ENCODE results near the gene PRPF8.
"Not testable (repeated sequence)": the region's sequence is repeated elsewhere in the genome, so short reads cannot be mapped to it uniquely, and the experiment has no call there.

PRPF8 gene

GRCh38 chr17:1716076-1716911 is 31.6 kb upstream of the PRPF8 start:
- peak; percentile 100 for DNase-seq (ENCODE audit: low read depth)

- DNase-seq (ENCODE audit: low read depth): no peak
These were observed 31.1 kb upstream of the PRPF8 start for GRCh38 chr17:1715803-1716075.

- peak; percentile 85 for DNase-seq (ENCODE audit: low read depth)
These were observed 30.5 kb upstream of the PRPF8 start for GRCh38 chr17:1714980-1715802.

- peak; percentile 96 for DNase-seq (ENCODE audit: low read depth)
These were observed 29.8 kb upstream of the PRPF8 start for GRCh38 chr17:1714427-1714979.

- DNase-seq (ENCODE audit: low read depth): peak; percentile 48
These were observed 29.3 kb upstream of the PRPF8 start for GRCh38 chr17:1713878-1714426.

GRCh38 chr17:1713160-1713877 is 28.7 kb upstream of the PRPF8 start:
- no peak for DNase-seq (ENCODE audit: low read depth)

GRCh38 chr17:1712271-1712670 is 27.6 kb upstream of the PRPF8 start:
- DNase-seq (ENCODE audit: low read depth): no peak

- no peak for DNase-seq (ENCODE audit: low read depth)
These were observed 27.1 kb upstream of the PRPF8 start for GRCh38 chr17:1711804-1712203.

- DNase-seq (ENCODE audit: low read depth): no peak
These were observed 26.3 kb upstream of the PRPF8 start for GRCh38 chr17:1710807-1711553.

GRCh38 chr17:1709971-1710806 is 25.5 kb upstream of the PRPF8 start, which contains the start of gene TLCD2:
Gene TLCD2, minus strand, starts transcription at chr17:1710377. Its CDS starts 135 bp downstream, at chr17:1710242.
- peak; percentile 65 for DNase-seq (ENCODE audit: low read depth)

GRCh38 chr17:1709403-1709951 is 24.8 kb upstream of the PRPF8 start:
- DNase-seq (ENCODE audit: low read depth): peak; percentile 69

- DNase-seq (ENCODE audit: low read depth): not testable (repeated sequence)
These were observed 24.2 kb upstream of the PRPF8 start for GRCh38 chr17:1708791-1709346.

- DNase-seq (ENCODE audit: low read depth): no peak
These were observed 22.4 kb upstream of the PRPF8 start for GRCh38 chr17:1707107-1707506.

- no peak for DNase-seq (ENCODE audit: low read depth)
These were observed 20.3 kb upstream of the PRPF8 start for GRCh38 chr17:1705004-1705403.

- no peak for DNase-seq (ENCODE audit: low read depth)
These were observed 18.4 kb upstream of the PRPF8 start for GRCh38 chr17:1703063-1703462.

- not testable (repeated sequence) for DNase-seq (ENCODE audit: low read depth)
These were observed 15.2 kb upstream of the PRPF8 start for GRCh38 chr17:1699891-1700290.

- DNase-seq (ENCODE audit: low read depth): no peak
These were observed 13.0 kb upstream of the PRPF8 start for GRCh38 chr17:1697681-1698080.

GRCh38 chr17:1695365-1695764 is 10.7 kb upstream of the PRPF8 start:
- DNase-seq (ENCODE audit: low read depth): no peak

- DNase-seq (ENCODE audit: low read depth): peak; percentile 70
These were observed 8.7 kb upstream of the PRPF8 start for GRCh38 chr17:1693339-1693738.

All from amniotic epithelial cell (primary cell).